NCI-H446 (cell line): Measurements from ENCODE around the gene OTUB1.

Experiments
- DNase-seq, 2 experiments: peaks; one replicate each; lab custom pipeline; 2025; lab: John Stamatoyannopoulos, UW

OTUB1 gene

DNA sequence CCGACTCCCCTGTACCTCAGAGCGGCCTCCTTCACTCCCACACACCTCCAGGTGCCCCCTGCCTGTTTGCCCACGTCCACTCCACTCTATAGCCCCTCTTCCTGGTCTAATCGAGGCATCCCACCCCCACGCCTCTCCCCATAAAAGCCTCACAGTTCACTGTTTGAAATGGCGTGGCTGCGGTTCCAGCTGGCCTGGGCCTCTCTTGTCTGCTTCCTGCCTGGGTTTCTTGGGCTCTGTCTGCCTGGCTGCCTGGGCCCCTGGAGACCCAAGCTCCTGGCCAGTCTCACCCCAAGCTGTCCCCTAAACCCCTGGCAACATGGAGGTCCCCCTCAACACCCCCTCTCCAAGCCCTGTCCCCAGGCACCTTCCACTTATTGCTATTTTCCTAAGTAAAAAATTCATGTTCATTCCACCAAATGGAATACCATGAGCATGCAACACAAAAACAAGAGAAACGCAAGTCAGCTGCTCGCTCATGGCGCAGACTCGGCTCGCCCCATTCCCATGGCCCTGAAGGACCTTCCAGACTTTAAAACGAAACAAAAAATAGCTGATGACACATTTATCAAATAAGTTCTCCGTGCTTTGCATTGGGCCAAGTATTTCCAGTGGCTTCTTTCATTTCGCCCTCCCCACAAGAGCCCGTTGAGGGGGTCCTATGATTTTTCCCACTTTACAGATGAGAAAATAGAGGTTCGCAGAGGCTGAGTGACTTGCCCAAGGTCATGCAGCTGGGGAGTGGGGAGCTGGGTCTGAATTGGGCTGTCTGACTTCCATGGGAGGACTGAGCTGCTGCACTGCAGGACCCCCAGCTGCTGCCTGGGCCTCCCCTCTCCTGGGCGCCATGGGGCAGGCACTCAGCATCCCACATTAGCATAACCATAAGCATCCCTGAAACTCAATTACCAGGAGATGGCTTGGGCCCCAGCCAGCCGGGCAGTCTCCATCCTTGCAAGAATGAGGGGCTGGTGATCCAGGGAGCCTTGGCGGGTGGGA lies 37.8 kb downstream of the OTUB1 start:
- no peak for DNase-seq

DNA sequence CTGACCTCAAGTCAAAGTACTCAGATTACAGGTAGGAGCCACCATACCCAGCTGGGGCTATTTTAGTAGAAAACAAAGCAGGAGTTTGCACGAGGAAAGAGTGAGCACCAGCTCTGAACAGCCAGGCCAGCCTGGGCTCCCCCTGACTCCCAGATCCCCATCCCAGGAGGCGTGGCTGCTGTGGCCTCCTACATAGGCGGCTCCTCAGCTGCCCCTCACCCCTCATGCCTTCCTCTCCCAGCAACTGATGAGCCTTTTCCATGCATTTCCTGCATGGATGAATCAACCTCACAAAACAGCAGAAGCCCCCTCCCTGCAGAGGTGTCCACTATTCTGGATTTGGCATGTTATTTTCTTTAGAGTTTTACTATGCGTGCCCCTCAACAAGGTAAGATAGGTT lies 39.0 kb downstream of the OTUB1 start:
- DNase-seq, result no peak

DNA sequence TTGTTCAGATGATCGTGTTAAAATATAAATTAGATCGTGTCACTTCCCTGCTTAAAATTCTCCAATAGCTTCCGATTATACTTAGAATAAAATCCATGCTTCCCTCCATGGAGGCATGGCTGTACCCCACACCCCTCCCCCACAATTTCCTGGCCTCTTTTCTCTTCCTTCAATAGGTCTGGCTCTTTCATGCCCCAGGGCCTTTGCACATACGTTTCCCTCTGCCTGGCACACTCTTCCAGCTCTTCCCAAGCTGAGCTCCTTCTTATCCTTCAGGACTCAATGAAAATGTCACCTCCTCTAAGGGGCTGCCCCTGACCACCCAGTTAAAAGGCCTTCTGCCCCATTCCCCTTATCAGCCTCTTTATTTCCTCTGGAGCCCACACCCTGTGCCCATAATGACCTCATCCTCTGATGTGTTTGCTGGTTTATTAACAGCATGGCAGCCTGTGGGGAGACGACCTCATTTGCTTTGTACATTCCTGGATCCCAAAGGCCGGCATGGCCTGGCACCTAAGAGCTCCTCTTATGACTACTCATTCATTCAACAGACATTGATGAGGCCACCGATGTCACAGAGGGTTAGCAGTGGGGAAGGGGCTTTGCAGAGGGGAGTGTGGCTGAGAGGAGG lies 40.5 kb downstream of the OTUB1 start:
- DNase-seq, result no peak

DNA sequence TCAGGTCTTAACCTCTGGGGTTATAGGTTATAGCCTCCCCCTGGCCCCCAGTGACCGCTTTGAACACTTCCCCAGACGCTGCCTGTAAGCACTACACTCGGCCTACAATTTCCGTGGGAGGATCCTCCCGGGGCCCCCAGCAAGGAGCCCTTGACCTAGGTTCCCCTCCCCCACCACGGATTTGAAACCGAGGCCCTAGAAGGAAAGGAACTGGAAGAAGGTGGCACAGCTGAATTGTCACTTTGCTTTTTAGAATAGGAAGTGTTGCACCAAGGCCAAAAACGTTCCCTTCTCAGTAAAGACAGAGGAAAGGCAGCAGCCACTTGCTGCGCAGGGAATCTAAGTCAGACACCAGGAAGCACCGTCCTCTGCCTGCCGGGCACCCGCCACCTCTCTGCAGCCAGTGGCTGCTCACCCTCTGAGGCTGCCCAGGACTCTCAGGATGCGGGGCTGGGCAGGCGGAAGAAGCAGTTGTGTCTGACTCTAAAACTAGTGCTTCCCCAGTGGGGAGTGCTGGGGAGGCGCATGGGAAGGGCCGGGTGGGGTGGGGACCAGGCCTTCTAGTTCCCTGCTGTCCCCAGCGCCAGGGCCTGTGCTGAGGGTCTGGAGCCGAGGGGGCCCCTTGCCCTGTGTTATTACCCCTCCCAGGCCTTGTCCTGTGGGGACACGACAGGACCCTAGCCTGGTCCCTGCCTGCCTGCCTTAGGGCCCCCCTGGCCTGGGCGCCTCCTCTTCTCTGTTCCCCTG lies 41.6 kb downstream of the OTUB1 start:
- no peak for DNase-seq

GRCh38 chr11:64028398-64029115 lies 42.3 kb downstream of the OTUB1 start:
- no peak for DNase-seq

DNA sequence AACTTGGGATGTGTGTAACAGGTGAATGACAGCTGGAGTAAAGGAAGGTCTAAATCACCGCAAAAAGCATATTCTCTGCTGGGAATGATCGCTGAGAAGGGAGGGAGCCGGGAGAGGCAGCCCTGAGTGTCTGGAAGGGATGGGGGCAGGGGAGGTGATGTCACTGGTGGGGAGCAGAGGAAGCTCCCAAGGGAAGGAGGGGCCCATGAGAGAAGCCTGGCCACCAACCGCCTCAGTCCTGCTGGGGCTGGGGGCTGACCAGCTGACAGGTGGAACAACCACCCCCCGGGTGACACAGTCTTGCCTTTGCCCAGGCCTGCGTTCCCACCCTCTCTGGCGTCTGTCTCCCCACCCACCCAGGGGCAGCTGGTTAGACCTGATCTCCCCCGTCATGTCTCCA lies 43.5 kb downstream of the OTUB1 start:
- no peak for DNase-seq

- DNase-seq, result no peak
Measured at GRCh38 chr11:64031001-64031400, 44.8 kb downstream of the OTUB1 start.

GRCh38 chr11:64032050-64032449 lies 45.8 kb downstream of the OTUB1 start:
- no peak for DNase-seq

DNA sequence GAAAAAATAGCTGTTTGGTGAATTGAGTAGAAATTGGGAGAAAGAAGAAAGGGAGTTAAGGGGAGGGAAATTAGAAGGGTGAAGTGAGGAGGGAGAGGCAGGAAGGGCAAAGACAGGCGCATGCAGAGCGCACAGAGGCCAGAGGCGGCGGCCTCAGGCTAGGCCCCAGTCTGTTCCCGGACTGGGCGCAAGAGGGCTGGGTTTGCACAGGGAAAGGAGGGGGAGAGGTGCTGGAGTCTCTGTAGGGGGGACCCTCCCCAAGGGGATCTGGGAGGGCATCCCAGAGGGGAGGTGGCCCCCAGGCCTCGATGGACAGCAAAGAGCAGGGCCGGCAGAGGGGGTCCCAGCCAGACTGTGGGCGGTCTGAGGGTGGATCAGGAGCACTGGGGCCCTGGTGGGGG lies 48.2 kb downstream of the OTUB1 start:
- no peak for DNase-seq

DNA sequence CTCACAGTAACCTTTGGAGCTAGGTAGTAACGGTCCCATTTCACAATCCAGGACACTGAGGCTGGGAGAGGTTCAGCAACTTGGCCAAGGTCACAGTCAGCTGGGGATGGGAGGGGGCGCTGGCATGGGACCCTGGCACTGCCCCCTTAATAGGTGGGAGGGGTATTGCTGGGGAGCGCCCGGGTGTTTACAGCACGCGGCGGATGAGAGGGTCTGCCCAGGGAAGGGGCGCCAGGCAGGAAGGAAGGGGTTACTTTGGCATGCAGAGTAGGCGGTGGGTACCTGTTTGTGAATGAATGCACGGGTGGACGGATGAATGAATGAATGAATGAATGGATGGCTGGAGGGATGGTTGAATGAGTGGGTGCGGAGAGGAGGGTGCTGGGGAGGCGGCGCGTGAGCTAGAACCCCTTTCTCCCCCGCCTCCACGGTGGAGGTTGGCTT lies 48.9 kb downstream of the OTUB1 start:
- DNase-seq, result no peak

DNA sequence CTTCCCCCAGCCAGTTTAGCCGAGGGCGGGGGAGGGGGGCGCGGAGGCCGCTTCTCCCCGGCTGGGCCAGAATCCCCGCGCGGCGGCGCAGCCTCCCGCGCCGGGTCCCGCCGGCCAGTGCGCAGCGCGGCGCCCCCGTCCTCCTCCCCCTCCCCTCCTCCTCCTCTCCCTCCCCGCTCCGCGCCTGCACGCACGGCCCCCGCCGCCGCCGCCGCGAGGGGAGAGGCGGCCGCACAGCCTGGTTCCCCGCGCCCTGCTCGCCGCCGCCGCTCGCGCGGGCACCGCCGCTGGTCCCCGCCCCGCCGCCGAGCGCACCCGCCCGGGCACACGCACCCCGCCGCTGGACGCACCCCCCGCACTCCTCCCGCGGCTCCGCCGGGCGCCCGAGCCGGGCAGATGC lies 49.3 kb downstream of the OTUB1 start, which contains the start of gene FLRT1:
Gene FLRT1 (plus strand): TSS at position 356 of the 400 bp plus-strand sequence. CDS start 80,337 bp downstream, outside the sequence.
- peak in 1 of 2 experiments; percentile 22 for DNase-seq

DNA sequence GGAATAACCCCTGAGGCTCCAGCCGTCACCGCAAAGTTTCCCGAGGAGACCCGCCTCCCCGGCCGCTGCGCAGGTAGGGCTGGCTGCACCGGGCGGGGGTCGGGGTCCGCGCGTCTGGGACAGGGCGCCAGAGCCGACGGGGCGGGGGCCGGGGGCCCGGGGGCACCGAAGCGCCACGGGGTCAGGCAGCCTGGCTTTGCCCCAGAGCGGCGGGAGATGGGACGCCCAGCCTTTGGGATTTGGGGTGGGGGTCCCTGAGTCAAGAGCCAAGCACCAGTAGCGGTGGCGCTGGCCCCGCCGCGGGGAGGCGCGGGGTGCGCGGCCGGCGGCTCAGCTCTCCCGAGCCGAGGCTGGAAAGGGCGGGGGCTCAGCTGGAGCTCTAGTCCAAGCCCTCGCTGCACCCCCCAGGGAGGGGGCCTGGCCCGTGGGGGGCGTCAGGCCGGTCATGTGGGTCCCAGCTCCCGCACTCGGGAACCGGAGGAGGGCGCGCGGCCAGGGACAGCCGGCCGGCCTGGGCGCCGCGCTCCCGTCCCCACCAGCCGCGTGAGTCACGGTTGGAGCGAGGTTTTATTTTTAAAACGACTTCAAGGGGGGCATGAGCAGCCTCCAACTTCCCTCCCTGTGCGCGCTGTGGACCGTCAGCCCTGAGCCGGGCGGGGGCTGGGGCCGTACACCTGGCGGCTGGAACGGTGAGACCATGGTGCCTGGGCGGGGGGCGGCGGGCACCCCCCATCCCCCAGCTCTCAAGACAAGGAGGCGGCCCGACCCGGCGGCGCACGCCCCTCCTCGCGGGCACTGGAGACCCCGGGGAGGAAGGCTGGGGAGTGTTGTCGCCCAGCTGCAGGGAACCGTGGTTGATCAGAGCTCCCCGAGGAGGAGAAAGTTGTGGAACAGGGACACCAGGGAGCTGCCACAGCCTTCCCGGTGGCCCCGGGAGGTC lies 50.1 kb downstream of the OTUB1 start:
- peak in 1 of 2 experiments; percentile 39 for DNase-seq

- no peak for DNase-seq
Measured at GRCh38 chr11:64037027-64037634, 50.9 kb downstream of the OTUB1 start.

DNA sequence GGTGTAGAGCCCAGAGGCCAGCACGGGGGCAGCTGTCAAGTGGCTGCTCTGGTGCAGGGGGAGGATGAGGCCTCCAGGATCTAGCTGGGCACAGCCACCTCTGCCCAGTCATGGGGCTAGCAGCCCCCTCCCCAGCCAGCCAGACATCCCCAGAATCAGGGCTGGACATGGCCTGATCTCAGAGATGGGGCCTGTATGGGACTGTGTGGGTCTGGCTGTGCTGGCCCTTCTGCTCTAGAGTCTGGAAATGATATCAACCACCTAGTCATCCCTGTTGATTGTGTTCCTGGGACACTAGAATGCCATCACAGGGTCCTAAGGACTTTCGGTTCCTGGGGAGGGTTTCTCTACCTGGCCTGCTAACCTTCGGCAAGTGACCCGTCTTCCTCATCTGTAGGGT lies 52.3 kb downstream of the OTUB1 start:
- no peak for DNase-seq

GRCh38 chr11:64039012-64039665 lies 52.9 kb downstream of the OTUB1 start:
- DNase-seq, result no peak

- peak in 1 of 2 experiments; percentile 37 for DNase-seq
Measured at GRCh38 chr11:64040684-64041322, 54.6 kb downstream of the OTUB1 start.

DNA sequence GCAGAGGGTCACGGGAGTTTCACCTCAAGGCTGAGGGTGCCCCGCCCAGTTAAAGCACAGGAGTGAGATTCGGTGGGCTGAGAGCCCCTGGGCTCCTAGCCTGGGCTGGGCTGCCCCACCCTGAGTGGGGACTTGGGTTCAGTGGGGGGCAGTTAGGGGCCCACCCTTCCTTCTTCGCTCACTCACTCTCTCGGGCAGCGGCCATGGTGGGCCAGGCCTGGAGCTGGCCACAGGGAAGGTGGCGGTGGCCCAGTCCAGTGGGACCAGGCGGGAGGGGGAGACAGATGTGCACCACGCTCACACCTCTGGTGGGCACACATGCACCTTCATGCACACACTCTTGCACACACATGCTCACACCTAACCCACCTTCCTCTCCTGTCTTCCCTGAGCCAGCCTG lies 55.6 kb downstream of the OTUB1 start:
- DNase-seq, result no peak

GRCh38 chr11:64042301-64042700 lies 56.1 kb downstream of the OTUB1 start:
- no peak for DNase-seq

DNA sequence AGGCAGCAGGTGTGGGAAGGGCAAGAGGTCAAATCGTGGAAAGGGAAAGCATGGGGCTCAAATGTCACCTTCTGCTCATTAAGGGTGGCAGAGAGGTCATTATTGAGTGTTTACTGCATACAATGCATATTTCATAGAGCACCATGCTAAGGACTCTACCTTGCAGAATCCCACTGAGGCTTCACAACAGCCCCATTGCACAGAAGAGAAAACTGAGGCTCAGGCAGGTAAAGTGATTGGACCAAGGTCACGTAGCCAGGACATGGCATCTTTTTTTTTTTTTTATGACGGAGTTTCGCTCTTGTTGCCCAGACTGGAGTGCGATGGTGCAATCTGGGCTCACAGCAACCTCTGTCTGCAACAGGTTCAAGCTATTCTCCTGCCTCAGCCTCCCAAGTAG lies 57.3 kb downstream of the OTUB1 start:
- DNase-seq, result no peak
